HG03135 (cell line): ENCODE measurements around the gene IQGAP2.
"Not testable (repeated sequence)": the region's sequence is repeated elsewhere in the genome, so short reads cannot be mapped to it uniquely, and the experiment has no call there.

ENCODE experiments used
- ATAC-seq: cut with Tn5 transposase; IDR thresholded peaks from one replicate; pipeline ENCODE4 v1.9.1; 2021; ENCODE audit warnings: mild to moderate bottlenecking, moderate library complexity; ENCODE audit not compliant: unreplicated experiment

IQGAP2 gene

DNA sequence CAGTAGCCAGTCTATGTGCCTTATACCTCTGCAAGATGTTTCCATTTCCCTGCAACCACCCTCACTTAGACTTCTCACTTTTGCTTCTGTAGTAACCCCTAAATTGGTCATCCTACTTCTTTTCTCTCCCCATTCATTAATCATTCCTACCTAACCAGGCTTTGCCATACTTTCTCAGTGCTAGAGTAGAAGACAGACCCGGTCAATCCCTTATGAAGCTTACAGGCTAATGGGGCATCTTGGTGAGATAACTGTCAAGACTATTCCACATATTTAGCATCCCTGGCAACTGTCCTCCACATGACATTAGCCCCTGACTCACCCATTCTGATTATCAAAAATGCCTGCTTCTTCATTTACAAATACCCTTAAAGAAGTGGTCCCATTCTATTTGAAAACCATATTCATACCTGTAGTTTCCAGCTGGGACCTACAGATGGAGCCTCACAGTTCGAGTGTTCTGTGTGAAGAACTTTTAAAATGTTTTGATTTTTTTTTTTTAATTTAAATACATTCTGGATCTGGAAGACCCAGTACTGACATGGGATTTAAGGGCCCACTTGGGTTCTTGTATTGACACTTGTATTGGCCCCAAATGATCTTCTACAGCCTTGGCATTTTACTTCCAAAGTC, 199.1 kb downstream of the IQGAP2 start:
- no peak for ATAC-seq

GRCh38 chr5:76603991-76604390, 200.9 kb downstream of the IQGAP2 start:
- ATAC-seq, result not testable (repeated sequence)

- no peak for ATAC-seq
Measured at GRCh38 chr5:76604838-76605237, 201.8 kb downstream of the IQGAP2 start.

GRCh38 chr5:76606701-76607100, 203.6 kb downstream of the IQGAP2 start:
- ATAC-seq, result peak; percentile 28

DNA sequence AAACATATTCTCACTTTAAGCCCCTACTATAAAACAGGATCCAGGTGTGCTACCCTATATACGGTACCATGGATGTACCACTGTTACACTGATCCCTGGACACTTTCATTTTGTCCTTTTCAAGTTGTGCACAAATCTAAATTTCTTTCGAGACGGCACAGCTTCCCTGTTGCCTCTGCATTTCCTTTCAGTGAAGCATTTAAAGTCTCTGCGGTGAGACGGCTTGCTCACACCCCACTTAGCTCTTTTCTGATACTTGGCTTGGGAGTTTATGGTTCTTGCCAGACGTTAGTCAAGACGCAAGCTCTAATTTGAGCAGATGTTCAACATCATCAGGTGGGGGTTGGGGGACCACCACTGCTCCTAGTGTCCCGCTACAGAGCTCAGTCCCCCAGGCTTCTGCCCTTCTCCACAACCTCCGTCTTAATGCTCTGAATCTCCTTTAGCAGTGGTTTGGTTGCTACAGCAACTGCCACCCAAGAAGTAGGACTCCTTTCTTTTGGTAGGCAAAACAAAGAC, 204.3 kb downstream of the IQGAP2 start:
- ATAC-seq, result peak; percentile 53

- no peak for ATAC-seq
Measured at GRCh38 chr5:76608833-76609232, 205.7 kb downstream of the IQGAP2 start.

DNA sequence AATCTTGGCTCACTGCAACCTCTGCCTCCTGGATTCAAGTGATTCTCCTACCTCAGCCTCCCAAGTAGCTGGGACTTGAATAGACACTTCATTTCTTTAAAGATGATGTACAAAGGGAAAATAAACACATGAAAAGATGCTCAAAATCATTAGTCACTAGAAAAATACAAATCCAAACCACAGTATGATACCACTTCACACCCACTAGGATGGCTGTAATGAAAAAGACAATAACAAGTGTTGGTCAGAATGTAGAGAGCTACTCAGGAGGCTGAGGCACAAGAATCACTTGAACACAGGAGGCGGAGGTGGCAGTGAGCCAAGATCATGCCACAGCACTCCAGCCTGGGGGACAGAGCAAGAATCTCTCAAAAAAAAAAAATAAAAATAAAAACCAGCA, 207.1 kb downstream of the IQGAP2 start:
- no peak for ATAC-seq

- no peak for ATAC-seq
Measured at GRCh38 chr5:76612942-76613341, 209.9 kb downstream of the IQGAP2 start.

GRCh38 chr5:76615759-76616158, 212.7 kb downstream of the IQGAP2 start:
- no peak for ATAC-seq

DNA sequence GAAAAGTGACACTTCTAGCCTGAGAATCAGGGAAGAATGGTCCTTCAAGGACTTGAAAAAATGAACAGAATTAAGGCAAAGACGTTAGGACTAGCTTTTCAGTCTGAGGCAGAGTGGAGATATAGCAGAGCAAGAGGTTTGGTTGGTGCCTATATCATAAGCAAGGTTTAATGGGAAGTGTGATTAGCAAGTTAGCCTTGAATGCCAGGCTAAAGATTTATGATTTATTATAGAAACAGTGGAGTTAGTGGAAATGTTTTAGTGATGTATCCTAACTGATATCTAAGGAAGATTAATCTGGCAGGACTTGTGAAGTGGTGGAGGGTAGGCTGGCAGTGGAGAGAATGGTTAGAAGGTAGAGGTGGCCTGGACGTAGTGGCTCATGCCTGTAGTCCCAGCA, 213.1 kb downstream of the IQGAP2 start:
- ATAC-seq, result no peak

GRCh38 chr5:76617229-76617628, 214.1 kb downstream of the IQGAP2 start:
- ATAC-seq, result no peak

DNA sequence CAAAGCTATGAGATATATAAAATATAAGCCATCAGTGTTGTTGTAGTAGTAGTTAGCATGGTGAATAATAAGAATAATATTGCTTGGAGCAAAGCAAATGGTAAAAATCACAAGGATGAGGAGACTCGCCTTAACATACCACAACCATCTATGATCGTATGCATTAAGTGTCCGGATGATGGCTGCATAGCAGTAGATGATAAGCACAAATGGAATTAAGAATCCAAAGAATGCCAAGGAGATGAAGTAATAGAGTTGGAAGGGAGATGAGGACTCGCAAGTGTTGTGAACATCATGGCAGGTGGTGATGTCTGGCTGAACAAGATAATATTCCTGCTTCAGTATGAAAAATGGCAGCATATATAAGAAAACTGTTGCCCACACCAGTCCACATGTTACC, 214.6 kb downstream of the IQGAP2 start:
- ATAC-seq, result no peak

DNA sequence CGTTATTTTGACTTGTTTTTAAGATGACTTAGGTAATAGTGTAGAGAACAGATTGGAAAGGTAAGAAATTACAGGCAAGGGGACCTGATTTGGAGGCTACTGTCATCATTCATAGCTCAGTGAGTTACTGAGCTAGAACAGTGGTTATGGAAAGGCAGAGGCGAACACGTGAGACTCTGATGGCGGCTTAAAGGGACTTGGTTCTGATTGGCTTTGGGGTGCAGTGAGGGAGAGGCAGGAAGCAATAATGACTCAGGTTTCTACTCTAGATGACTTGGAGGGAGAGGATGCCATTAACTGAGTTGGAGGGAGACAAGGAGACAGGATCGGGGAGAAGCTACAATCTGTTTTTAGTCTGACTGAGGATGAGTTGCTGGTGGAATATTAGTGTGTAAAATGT, 217.1 kb downstream of the IQGAP2 start:
- ATAC-seq, result no peak

GRCh38 chr5:76622076-76622475, 219.0 kb downstream of the IQGAP2 start:
- ATAC-seq, result no peak

DNA sequence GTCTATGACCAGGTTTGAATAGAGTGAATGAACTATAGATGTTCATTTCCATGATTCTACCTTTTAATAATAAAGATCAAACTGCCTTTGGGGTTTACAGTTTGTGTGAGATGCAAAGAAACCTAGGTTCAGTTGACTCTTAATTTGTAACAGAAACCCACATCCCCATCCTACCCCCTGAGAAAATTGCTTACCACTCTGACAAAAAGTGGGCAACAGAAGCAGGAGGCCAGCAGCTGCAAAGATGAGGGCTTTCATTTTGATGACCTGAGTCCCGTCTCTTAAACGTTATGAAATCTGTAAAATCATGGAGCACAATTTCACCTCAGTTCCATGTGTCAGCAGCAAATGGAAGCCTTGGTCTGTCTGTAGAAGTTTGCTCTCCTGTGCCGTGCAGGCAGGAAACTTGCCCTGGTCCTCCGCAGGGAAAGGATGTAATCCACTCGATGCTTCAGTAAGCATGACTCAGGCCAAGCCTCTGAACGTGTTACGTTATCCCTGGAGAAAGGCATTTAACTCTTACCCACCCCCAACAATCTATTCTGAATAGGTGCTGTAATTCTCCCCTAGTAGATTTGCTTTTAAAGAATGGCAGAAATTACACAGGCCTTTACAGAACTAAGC, 220.0 kb downstream of the IQGAP2 start, which contains the start of gene F2RL2:
F2RL2 (minus strand) TSS at position 431 of the 624 bp plus-strand sequence; CDS start at position 258, 173 bp downstream.
- ATAC-seq, result no peak

DNA sequence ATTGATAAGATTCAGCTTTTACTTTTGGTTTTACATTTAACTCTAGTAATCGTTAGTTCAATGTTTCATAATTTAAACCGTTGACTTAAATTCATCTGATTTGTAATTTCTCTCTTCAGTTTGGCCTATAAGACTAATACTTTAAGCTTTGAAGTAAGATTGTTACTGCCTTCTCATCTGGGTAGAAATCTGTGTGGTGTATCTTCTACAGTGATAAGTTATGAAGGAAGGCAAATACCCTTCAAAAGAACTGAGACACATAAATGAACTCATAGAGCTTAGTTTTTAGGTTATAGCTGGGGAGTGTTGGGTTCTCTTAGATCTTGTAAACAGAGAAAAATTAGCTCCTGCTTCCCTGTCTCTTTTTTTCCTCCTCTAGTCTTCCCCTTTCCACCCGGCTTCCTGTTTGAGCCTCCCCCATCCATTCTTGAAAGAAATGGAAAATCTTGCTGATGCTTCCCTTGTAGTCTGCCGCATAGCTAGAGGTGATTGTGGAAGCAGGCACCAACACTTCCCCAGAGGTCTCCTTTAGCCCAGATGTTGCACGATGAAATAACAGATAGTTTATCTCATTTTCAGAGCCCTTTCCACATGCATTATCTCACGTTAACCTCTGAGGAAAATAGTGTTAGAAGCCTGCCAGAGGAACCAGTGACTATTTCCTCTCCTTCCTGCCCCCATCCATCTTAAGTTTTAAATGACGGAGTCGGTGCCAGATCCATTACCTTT, 222.2 kb downstream of the IQGAP2 start:
- no peak for ATAC-seq

GRCh38 chr5:76626738-76627137, 223.7 kb downstream of the IQGAP2 start:
- ATAC-seq, result no peak

DNA sequence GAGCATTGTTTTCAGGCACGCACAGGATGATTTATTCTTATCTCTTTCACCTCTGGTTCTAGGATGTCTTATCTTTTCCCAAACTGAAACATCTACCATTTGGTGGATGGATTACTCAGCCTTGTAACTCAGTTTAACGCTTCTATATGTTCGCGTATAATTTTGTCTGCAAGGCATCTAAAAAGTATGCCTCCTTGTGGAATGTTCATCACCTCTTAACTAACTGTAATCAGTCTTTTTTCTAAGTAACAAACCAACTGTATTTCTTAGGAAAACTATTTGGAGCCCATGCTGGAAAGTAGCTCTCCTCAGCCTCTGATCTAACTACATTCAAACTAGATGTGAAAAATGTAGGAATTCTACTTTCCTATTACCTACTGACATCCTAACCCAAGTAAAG, 231.6 kb downstream of the IQGAP2 start:
- ATAC-seq, result no peak

DNA sequence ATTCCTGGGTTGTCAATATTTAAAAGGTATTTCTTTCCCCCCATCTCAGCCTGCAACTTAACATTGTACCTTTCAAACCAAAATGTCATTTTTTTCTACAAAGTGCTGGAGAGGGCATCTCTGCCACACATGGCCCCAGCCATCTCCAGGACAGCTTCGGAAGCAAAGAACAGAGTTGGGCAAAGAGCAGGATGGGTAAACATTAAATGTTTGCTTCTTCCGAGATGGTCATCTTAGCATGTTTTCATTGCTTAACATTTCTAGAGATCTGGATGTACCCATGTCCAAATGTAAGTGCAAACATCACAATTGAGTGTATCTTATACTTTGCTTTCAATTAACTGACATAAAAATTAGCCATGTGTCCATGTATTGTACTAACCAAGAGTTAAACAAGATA, 234.4 kb downstream of the IQGAP2 start:
- ATAC-seq, result no peak

- ATAC-seq, result no peak
Measured at GRCh38 chr5:76638479-76638878, 235.4 kb downstream of the IQGAP2 start.

DNA sequence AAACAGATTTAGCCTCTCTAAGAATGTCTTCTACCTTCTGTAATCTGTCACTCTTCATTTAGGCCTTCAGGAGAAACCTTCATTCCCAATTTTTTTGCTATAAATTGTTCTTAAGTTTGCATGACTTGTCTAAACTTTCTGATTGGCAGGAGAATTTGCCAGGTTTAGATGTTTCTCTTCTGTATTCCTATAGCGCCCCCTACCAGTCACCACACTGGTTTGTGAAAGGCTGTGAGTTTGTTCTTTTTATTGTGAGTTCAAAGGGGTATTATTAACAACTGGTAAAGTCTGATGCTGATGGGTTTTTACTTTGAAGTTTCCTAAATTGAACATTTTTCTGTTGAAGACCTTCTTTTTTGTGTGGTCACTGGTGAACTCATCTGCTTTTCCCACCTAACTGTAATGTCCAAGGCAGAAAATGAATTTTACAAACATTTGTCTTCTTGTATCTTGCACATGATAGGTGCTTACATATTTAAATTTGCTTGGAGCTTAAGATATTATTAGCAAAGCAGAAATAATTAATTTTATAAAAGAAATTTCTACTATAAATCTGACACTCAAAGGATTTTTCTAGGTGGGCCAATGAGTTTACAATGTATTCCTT, 238.5 kb downstream of the IQGAP2 start:
- ATAC-seq, result no peak
